ENCODE data around the gene HSPA5. TPM values are rescaled to one million over a fixed set of nuclear protein-coding genes. Genes with fewer than 3 reads are reported as not detected.
"Not testable (repeated sequence)": the region's sequence is repeated elsewhere in the genome, so short reads cannot be mapped to it uniquely, and the experiment has no call there.

The HSPA5 gene
- total RNA-seq, 1 donor = 128 TPM

DNA sequence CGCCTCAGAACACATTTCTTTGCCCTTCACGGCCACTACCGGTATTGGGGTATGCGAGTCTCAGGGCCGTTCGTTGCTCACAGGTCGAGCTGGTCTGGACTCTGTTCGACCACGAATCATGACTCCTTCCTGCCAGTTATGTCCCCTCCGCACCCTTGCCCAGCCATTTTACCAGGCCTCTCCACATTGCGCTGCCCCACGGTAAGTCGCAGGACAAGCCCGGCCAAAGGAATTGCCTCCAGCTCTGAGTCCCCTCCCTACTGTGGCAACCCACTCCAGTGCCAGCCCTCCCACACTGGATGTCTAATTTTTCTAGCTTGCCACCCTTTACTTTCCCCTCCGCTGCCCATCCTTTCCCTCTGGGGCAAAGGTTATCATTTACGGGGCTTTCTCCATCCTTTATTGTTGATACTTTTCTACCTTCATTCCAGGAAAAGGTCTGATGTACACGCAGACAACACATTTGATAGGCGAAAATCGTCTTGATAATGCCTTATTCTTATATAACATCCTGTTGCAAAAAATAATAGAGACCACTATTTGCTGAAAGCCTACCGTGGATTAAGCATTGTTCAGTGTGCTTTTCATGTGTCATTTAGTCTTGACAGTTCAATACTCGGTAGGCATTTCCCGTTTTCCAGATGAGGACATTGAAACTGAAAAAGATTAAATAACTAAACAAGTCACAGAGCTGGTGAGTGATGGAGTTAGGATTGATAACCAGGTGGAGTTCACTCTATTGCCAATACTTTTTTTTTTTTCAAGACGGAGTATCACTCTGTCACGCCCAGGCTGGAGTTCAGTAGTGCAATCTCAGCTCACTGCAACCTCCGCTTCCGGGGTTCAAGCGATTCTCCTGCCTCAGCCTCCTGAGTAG lies 958 bp upstream of the HSPA5 start:
- H3K4me3 ChIP-seq (ENCODE audit: low read depth, low read length) = peak overlapping the region; percentile 72
- TF ChIP-seq, protein P1, sequence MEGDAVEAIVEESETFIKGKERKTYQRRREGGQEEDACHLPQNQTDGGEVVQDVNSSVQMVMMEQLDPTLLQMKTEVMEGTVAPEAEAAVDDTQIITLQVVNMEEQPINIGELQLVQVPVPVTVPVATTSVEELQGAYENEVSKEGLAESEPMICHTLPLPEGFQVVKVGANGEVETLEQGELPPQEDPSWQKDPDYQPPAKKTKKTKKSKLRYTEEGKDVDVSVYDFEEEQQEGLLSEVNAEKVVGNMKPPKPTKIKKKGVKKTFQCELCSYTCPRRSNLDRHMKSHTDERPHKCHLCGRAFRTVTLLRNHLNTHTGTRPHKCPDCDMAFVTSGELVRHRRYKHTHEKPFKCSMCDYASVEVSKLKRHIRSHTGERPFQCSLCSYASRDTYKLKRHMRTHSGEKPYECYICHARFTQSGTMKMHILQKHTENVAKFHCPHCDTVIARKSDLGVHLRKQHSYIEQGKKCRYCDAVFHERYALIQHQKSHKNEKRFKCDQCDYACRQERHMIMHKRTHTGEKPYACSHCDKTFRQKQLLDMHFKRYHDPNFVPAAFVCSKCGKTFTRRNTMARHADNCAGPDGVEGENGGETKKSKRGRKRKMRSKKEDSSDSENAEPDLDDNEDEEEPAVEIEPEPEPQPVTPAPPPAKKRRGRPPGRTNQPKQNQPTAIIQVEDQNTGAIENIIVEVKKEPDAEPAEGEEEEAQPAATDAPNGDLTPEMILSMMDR (IDR thresholded peaks at IDR 0.05; ENCODE audit: insufficient read depth, low read length) = no peak
- peak; percentile 23 for DNase-seq (ENCODE audit: low read depth)

DNA sequence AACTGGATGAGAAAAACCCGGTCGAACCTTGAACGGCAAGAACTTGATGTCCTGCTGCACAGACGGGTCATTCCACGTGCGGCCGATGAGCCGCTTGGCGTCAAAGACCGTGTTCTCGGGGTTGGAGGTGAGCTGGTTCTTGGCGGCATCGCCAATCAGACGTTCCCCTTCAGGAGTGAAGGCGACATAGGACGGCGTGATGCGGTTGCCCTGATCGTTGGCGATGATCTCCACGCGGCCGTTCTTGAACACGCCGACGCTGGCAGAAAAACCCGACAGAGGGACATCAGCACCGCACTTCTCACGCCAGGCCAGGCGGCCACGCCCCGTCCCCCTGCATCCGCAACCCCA lies 519 bp downstream of the HSPA5 start:
- H3K4me3 ChIP-seq (ENCODE audit: low read depth, low read length) = peak overlapping the region; percentile 97
- TF ChIP-seq, protein P1 (IDR thresholded peaks at IDR 0.05; ENCODE audit: insufficient read depth, low read length) = no peak
- peak; percentile 34 for DNase-seq (ENCODE audit: low read depth)

DNA sequence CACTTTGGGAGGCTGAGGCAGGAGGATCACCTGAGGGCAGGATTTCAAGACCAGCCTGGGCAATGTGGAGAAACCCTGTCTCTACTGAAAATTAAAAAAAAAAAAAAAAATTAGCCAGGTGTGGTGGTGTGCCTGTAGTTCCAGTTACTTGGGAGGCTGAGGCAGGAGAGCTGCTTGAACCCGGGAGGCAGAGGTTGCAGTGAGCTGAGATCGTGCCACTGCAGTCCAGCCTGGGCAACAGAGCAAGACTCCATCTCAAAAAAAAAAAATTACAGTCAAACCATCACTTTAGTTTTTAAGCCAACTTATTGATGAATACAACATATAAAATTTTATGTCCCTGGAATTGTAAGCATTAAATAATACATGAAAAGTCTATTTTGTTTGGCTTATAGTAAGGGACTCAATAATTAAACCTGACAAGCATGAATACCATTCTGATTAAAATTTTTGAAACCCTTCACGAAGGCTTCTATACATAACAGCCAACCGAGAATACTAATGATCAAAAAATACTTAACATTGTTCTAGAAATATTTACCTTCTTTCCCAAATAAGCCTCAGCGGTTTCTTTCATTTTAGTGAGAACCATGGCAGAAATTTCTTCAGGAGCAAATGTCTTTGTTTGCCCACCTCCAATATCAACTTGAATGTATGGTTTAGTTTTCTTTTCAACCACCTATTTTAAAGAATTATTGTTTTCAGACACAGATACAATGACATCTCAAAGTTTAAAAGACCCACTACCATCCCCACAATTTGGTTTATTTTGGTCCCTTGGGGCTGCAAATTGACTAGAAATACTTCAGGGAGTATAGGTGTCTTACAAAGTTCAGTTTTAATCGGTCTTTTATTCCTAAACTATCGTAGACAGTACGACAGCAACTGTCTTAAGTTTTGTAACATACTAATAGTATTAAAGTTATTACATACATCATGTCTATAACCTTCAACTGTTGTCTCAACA lies 1.2 kb downstream of the HSPA5 start:
- peak; percentile 12 for DNase-seq (ENCODE audit: low read depth)
- peak overlapping the region; percentile 97 for H3K4me3 ChIP-seq (ENCODE audit: low read depth, low read length)
- TF ChIP-seq, protein P1 (IDR thresholded peaks at IDR 0.05; ENCODE audit: insufficient read depth, low read length) = no peak

DNA sequence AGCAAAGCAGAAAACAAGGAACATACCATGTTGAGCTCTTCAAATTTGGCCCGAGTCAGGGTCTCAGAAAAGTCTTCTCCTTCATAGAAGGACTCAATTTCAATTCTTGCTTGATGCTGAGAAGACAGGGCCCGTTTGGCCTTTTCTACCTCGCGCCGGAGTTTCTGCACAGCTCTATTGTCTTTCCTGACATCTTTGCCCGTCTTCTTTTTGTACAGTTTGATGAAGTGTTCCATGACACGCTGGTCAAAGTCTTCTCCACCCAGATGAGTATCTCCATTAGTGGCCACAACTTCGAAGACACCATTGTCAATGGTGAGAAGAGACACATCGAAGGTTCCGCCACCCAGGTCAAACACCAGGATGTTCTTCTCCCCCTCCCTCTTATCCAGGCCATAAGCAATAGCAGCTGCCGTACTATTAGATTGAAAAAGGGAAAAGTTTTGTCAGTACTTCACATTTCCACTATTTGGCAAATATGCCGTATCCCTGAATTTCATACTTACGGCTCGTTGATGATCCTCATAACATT lies 2.2 kb downstream of the HSPA5 start:
- H3K4me3 ChIP-seq (ENCODE audit: low read depth, low read length) = peak overlapping the region; percentile 97
- DNase-seq (ENCODE audit: low read depth) = peak; percentile 12
- TF ChIP-seq, protein P1 (IDR thresholded peaks at IDR 0.05; ENCODE audit: insufficient read depth, low read length) = no peak

DNA sequence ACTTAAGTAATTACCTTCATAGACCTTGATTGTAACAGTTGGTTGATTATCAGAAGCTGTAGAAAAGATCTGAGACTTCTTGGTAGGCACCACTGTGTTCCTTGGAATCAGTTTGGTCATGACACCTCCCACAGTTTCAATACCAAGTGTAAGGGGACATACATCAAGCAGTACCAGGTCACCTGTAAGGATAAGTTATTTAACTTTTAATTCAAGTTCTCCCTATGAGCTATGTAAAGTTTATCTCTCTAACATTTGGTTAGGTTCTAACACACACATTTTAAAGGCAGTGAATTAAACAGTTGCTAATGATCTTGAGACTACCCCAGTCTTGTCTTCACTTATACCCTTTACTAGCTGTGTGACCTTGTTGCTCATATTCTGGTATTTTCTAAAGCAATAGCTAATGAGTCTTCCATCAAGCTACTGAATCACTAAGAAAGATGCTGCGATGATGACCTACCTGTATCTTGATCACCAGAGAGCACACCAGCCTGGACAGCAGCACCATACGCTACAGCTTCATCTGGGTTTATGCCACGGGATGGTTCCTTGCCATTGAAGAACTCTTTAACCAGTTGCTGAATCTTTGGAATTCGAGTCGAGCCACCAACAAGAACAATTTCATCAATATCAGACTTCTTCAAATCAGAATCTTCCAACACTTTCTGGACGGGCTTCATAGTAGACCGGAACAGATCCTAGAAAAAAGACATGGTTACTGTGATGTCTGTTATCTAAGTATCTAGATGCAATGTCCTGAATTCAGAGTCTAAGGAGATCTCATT lies 2.8 kb downstream of the HSPA5 start:
- TF ChIP-seq, protein P1 (IDR thresholded peaks at IDR 0.05; ENCODE audit: insufficient read depth, low read length) = no peak
- DNase-seq (ENCODE audit: low read depth) = peak; percentile 13
- peak overlapping the region; percentile 97 for H3K4me3 ChIP-seq (ENCODE audit: low read depth, low read length)

DNA sequence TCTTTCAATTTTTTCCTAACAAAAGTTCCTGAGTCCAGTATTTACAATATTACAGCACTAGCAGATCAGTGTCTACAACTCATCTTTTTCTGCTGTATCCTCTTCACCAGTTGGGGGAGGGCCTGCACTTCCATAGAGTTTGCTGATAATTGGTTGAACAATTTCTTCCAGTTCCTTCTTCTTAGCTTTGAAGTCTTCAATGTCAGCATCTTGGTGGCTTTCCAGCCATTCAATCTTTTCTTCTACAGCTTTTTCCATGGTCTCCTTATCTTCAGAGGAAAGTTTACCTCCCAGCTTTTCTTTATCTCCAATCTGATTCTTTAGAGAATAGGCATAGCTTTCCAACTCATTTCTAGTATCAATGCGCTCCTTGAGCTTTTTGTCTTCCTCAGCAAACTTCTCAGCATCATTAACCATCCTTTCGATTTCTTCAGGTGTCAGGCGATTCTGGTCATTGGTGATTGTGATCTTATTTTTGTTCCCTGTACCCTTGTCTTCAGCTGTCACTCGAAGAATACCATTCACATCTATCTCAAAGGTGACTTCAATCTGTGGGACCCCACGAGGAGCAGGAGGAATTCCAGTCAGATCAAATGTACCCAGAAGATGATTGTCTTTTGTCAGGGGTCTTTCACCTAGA lies 4.5 kb downstream of the HSPA5 start:
- DNase-seq (ENCODE audit: low read depth) = not testable (repeated sequence)
- peak overlapping the region; percentile 97 for H3K4me3 ChIP-seq (ENCODE audit: low read depth, low read length)

All from fibroblast of the aortic adventitia (primary cell).